SK-N-SH treated with all-trans-retinoic acid at 6 μM for 48 hours (cell line): ENCODE results near the gene SAC3D1.

Experiments
- ARNTL ChIP-seq: fragments of 450-650 bp; formaldehyde crosslinking; IDR thresholded peaks from 2 replicates; pipeline ENCODE4 v1.5.0; 2020; ENCODE audit warnings: low read depth, mild to moderate bottlenecking, moderate library complexity, borderline replicate concordance
- CREB5 ChIP-seq: fragments of 250-450 bp; sonication (Bioruptor Pico); IDR thresholded peaks from 2 replicates; pipeline ENCODE4 v1.5.1; 2020; ENCODE audit warnings: low read depth, mild to moderate bottlenecking, moderate library complexity
- CSDC2 ChIP-seq: fragments of 250-450 bp; sonication (Bioruptor Pico); IDR thresholded peaks from 2 replicates; pipeline ENCODE4 v1.5.0; 2020; ENCODE audit warnings: mild to moderate bottlenecking, moderate library complexity
- GLIS3 ChIP-seq: fragments of 250-450 bp; sonication (Bioruptor Pico); IDR thresholded peaks from 2 replicates; pipeline ENCODE4 v1.5.0; 2020; ENCODE audit warnings: mild to moderate bottlenecking, moderate library complexity
- PATZ1 ChIP-seq: fragments of 250-450 bp; sonication (Bioruptor Pico); IDR thresholded peaks from 2 replicates; pipeline ENCODE4 v1.8.0; 2020; ENCODE audit warnings: mild to moderate bottlenecking, moderate library complexity, borderline replicate concordance
- PPARA ChIP-seq: fragments of 250-450 bp; sonication (Bioruptor Pico); IDR thresholded peaks from 2 replicates; pipeline ENCODE4 v1.5.0; 2020; ENCODE audit warnings: mild to moderate bottlenecking, borderline replicate concordance
- RARB ChIP-seq: fragments of 250-450 bp; sonication (Bioruptor Pico); IDR thresholded peaks from 2 replicates; pipeline ENCODE4 v1.8.0; 2021; ENCODE audit warnings: mild to moderate bottlenecking, moderate library complexity
- ZFP3 ChIP-seq: fragments of 250-450 bp; sonication (Bioruptor Pico); IDR thresholded peaks from 2 replicates; pipeline ENCODE4 v1.5.0; 2020; ENCODE audit warnings: mild to moderate bottlenecking, moderate library complexity

- TF ChIP-seq PPARA (no peak), CSDC2 (CRISPR knock-in tag) (no peak), RARB (no peak), PATZ1 (no peak), ZFP3 (CRISPR knock-in tag) (no peak), GLIS3 (CRISPR knock-in tag) (no peak), ARNTL (CRISPR knock-in tag) (no peak), CREB5 (CRISPR knock-in tag) (no peak)
Measured at GRCh38 chr11:65019824-65020223, 21.2 kb upstream of the SAC3D1 start.
